Bronchial epithelial cell (primary cell): ENCODE data around the gene TMEM222. TPM values are rescaled to one million over a fixed set of nuclear protein-coding genes. Genes with fewer than 3 reads are reported as not detected.

Source experiments
- DNase-seq: peaks from one replicate; pipeline ENCODE4 v3.0.0-alpha.2; 2010; ENCODE audit warnings: low read depth
- FAIRE-seq: peaks from 2 replicates; lab custom pipeline; 2011; peaks lifted over from hg19 to GRCh38; lab: Jason Lieb, UNC
- H3K27me3 ChIP-seq: 2 replicates; pipeline ENCODE4 v1.5.1; 2011; ENCODE audit warnings: low read length; ENCODE audit not compliant: control insufficient read depth, insufficient read depth
- H3K36me3 ChIP-seq: 2 replicates; pipeline ENCODE4 v1.5.1; 2011; ENCODE audit warnings: low read length; ENCODE audit not compliant: control insufficient read depth, insufficient read depth
- H3K4me3 ChIP-seq: 2 replicates; pipeline ENCODE4 v1.5.1; 2011; ENCODE audit warnings: mild to moderate bottlenecking, low read depth, low read length, control low read depth
- total RNA-seq: library from RNA; depleted of rRNA; stranded (reverse); fragments of >200 nt; gene quantifications from 2 replicates; pipeline ENCODE4 v1.2.1, GENCODE V29; 2014
- TF ChIP-seq, protein P1 (sequence below): IDR thresholded peaks from 2 replicates; pipeline ENCODE4 v1.5.1; 2011; ENCODE audit warnings: mild to moderate bottlenecking, moderate library complexity, low read length, control low read depth, inconsistent platforms; ENCODE audit not compliant: insufficient read depth, severe bottlenecking

The TMEM222 gene
- total RNA-seq, 1 donor from 2014 or later = 17.1 TPM

DNA sequence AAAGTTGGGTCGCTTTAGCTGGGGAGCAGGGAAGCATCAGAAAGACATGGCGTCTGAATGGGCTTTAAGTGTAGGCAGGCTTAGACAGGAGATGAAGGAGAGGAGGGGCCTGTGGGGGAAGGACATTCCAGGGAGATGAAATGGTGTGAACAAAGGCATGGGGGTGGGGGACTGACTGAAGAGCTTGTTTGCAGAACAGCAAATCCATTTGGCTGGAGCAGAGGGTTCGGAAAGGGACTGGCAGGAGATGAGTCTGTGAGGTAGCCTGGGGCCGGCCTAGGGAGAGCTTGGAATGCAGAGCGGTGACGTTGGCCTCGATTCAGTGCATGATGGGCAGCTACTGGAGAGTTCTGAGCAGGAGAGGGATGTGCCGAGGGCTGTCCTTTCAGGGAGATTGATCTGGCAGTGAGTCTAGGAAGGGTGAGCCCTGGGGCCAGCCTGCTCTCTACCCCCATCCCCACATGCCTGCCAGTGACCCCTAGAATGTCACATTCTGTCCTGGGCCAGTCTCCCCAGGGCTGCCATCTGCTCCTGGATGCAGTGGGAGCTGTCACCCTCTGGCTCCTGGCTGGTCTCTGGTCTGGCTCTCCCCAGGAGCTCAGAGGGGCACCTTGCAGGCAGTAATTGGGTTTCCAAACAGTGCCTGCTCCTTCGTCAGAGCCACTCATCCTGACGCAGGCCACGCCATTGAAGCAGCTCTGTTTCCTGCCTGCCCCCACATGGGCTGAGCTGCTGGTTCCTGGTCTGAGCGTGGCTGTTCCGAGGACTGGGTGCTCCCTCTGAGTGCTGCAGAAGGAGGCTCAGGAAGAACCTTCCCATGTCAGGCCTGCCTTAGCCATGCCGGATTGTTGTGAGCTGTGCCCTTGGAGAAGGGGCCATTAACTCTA lies 22.3 kb upstream of the TMEM222 start:
- Histone ChIP-seq H3K27me3 (no peaks in the 10 kb centered on the region), H3K36me3 (peaks cover 5% of the 10 kb centered on the region), H3K4me3 (no peak overlapping the region)
- FAIRE-seq (peak; percentile 97), DNase-seq (peak; percentile 99)
- TF ChIP-seq, protein P1, sequence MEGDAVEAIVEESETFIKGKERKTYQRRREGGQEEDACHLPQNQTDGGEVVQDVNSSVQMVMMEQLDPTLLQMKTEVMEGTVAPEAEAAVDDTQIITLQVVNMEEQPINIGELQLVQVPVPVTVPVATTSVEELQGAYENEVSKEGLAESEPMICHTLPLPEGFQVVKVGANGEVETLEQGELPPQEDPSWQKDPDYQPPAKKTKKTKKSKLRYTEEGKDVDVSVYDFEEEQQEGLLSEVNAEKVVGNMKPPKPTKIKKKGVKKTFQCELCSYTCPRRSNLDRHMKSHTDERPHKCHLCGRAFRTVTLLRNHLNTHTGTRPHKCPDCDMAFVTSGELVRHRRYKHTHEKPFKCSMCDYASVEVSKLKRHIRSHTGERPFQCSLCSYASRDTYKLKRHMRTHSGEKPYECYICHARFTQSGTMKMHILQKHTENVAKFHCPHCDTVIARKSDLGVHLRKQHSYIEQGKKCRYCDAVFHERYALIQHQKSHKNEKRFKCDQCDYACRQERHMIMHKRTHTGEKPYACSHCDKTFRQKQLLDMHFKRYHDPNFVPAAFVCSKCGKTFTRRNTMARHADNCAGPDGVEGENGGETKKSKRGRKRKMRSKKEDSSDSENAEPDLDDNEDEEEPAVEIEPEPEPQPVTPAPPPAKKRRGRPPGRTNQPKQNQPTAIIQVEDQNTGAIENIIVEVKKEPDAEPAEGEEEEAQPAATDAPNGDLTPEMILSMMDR = no peak

DNA sequence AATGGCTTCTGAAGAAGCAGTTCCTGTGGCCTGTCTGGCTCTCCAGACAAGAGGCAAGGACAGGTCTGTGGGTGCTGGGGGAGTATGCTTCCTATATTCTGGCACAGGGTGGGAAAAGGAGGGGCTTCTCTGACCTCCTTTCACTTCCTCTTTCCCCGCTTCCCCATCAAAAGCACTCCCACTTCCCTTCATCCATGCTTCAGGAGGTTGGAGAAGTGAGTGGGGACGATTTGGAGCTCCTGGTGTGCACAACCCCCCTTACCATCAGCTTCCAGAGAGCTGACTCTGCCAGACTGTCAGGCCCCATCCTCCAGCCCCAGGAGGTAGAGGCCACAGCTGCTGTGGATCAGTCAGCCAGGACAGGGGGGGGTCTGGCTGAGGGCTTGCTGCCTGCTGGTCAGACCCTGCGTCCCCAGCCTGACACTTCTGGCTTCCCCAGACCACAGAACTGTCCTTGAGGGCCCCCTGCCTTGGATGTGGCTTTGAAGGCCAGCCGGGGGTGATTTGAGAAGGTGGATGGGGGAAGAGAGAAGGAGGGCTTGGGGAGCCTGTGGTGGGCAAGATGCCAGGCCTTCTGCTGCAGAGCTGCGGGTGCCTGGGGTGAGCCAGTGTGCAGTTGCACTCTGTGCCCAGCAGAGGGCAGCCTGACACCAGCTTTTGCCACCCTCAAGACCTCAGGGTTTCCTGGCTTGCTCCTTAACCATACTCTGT lies 21.5 kb upstream of the TMEM222 start:
- no peak overlapping the region for H3K4me3 ChIP-seq
- H3K36me3 ChIP-seq = peaks cover 5% of the 10 kb centered on the region
- H3K27me3 ChIP-seq = no peaks in the 10 kb centered on the region
- FAIRE-seq (peak; percentile 47), DNase-seq (peak; percentile 79)
- TF ChIP-seq, protein P1 = peak; percentile 100

DNA sequence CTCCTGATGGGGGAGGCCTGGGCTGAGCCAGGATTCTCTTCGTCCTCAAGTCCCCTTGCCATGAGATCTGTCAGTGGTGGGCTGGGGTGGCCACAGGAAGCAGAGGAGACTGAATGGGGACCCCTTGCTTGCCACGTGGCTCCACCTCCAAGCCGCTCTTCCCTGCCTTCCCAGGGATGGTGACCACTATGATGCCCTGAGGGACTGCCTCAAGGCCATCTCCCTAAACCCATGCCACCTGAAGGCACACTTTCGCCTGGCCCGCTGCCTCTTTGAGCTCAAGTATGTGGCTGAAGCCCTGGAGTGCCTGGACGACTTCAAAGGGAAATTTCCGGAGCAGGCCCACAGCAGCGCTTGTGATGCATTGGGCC lies 20.9 kb upstream of the TMEM222 start:
- H3K36me3 ChIP-seq = peaks cover 5% of the 10 kb centered on the region
- DNase-seq (no peak), FAIRE-seq (no peak)
- no peak overlapping the region for H3K4me3 ChIP-seq
- no peaks in the 10 kb centered on the region for H3K27me3 ChIP-seq
- TF ChIP-seq, protein P1 = no peak

DNA sequence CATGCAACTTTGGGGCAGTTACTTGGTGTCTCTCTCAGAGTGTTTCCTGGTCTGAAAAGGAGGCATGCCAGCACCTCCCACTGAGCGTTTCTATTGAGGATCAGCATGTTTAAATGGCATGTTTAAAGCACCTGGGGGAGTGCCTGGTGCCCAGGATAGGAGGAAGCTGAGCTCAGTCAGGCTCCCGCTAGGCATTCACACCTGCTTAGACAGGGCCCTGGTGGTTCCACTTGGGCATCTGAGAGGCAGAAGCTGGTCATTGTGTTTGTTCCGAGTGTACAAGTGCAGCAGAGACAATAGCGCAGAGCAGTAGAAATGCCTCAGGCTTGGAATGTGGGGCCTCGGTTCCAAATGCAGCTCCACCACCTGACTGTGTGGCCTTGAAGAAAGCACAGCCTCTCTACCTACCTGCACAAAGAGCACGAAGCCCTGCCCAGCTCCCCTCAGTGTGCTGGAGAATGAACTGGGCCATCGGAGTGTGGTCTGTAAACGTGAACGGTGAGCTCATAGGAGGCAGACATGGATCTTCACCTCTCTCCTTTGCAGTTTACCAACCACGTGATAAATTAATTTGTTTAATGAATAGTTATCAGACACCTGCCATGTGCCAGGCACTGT lies 20.3 kb upstream of the TMEM222 start:
- no peak for FAIRE-seq
- peaks cover 5% of the 10 kb centered on the region for H3K36me3 ChIP-seq
- TF ChIP-seq, protein P1 = no peak
- no peak overlapping the region for H3K4me3 ChIP-seq
- no peak for DNase-seq
- H3K27me3 ChIP-seq = no peaks in the 10 kb centered on the region

DNA sequence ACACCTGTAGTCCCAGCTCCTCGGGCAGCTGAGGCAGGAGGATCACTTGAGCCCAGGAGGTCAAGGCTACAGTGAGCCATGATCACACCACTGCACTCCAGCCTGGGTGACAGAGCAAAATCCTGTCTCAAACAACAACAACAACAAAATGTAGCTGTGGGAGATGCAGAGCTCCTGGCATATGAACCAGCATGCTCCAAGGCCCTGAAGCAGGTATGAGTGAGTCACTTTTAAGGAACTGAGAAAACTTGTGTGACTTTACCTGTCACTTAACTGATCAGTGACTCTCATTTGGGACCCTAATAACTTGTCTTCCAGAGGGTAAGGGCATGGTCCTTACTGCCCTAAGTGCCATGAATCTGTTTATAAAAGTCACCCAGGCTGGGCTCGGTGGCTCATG lies 19.4 kb upstream of the TMEM222 start:
- no peak for DNase-seq
- Histone ChIP-seq H3K4me3 (no peak overlapping the region), H3K27me3 (no peaks in the 10 kb centered on the region), H3K36me3 (peaks cover 1% of the 10 kb centered on the region)
- FAIRE-seq = no peak
- TF ChIP-seq, protein P1 = no peak
